HG03095 (cell line): ENCODE results near the gene TWIST2.

Experiments used
- ATAC-seq: cut with Tn5 transposase; IDR thresholded peaks from one replicate; pipeline ENCODE4 v1.9.1; 2021; ENCODE audit warnings: moderate library complexity; ENCODE audit not compliant: unreplicated experiment

The TWIST2 gene

DNA sequence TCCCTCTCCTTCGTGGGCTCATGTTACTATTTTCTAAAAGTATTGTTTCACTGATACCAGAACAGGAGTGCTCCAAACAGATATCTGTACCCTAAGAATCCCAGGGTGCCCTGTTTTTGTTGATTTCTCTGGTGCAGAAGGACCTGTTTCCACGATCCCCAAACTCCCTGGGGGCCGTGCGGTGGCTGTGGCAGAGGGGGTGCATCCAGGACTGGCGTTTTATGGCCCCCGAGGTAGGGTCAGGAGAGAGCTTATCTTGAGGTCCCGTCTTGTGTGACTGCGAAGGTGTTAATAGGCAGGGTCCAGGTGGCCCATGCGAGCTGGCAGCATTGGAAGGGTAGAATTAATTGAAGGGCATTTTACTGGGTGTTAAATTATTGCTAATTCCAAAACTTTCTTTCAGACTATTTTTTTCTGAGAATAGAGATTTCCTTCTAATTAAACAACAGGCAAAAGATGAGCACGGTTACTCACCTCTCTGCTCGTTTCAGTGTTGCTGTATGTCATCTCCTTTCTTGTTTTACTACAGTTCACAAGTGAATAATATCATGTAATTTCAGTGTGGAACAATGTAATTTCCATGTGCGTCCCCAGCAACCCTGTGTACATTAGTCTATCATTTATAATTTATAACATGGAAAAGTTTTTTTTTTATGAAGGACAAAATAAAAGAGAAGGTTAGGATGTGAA is 8.2 kb downstream of the TWIST2 start:
- ATAC-seq: no peak

DNA sequence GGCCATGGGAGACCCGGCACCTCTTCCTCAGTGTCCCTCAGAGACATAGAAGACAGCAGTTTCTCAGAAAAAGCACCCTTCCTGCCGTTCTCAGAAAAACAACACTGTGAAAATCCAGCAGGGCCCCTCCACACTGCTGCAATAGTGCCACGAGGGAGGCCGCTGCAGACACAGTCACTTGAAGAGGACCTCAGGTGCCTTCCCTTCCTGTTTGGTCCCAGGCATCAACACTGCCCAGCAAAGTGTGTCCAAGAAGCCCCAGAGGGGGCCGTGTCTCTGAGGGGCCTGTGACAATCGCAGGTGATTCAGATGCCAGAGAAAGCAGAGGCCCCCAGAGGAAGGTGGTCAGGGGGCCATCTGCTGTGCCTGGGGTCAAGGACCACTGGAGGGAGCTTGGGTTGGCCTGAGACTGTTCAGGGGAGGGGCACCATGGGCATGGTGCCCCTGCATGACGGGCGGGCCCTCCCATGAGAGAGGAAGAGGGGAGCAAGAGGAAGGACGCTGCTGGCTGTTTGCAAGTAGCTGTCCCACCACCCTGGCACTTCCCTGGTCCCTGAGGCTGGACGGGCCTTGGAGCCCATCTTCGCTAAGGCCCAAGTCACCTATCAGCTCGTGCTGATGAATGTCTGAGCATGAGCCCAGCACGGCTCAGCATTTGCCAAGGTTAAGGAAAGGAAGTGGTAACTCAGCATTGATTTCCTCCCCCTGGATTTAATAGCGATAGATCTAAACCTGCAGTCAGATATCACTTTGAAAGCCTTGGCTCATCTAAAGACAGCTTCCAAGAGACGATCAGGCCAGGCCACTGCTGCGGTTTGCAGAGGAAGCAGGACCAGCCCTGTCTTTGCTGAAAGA is 9.1 kb downstream of the TWIST2 start:
- no peak for ATAC-seq

DNA sequence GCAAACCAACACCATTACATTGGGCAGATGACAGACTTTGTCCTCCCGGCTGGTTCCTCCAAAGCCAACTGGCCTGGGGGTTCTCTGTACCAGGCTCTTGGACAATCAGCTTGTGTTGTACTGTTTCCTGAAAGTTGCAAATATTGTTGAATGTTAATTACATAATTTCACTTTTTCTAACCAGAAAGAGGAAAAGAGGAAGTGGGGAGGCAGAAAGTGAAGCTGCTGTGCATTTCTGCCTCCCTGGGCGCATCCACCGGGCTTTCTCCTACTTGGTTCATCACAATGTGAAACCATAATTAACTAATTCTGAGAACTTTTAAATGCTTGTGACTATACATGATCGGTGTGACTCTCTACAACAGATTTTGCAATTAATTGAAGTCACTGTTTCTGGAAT is 10.1 kb downstream of the TWIST2 start:
- ATAC-seq: no peak

DNA sequence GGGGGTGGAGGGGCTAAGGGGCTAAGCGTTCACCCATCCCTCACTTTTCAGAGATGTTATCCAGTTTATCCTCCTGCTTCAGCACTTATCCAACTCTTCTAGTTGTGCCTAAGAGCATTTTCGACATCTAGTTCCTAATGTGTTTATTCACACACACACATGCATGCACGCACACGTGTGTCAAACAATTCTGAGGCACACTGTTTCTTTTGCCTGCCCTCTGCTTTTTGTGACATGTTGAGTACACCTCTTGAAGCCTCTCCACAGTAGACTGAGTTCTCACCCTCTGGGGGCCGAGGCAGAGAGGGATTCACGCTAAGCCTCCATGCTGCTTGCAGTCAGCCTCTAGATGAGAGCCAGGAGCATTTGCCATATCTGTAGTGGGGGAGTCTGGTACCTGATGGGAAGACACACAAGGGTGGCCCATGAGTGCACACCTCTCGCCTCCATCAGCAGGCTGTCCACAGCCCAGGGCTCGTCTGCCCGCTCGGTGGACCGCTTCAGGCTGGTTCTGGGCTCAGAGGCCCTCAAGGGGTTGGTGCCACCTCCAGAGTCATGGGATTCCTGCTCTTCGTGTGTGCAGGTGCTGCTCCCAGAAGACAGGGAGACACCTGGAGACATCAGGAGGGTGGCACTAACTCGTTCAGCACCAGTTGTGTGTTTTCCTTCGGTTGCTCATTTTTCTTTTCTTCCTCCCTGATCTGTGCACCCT is 11.9 kb downstream of the TWIST2 start:
- no peak for ATAC-seq

DNA sequence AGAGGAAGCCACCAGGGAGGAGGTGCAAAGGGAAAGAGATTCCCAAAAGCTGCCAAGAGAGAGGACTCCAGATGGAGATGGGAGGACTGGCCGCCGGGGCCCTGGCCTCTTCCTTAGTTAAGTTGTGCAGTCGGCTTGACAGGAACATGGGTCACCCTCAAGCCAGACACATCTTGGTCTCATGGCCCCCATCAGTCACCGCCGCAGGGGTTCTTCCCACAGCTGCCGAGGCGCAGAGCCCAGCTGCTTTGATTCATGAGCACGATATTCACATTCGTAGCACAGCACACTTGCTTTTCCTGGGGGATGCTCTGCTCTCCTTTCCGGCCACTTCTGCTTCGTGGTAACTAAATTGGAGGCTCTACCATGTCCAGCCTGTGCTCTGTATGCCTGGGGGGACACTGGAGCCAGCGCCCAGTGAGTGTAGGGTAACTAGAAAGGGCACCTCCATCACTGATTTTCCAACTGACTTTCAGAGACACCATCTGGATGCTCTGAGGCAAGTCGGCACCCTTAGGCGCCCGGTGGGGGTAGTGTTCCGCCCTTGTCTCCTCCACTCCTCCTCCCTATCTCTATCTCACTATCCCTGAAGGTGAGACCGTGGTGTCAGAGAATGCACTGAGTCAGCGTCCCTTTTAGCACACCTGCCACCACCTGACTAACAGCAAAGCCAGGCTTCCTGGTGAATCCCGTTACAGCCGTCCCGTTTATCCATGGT is 13.3 kb downstream of the TWIST2 start:
- ATAC-seq: no peak

DNA sequence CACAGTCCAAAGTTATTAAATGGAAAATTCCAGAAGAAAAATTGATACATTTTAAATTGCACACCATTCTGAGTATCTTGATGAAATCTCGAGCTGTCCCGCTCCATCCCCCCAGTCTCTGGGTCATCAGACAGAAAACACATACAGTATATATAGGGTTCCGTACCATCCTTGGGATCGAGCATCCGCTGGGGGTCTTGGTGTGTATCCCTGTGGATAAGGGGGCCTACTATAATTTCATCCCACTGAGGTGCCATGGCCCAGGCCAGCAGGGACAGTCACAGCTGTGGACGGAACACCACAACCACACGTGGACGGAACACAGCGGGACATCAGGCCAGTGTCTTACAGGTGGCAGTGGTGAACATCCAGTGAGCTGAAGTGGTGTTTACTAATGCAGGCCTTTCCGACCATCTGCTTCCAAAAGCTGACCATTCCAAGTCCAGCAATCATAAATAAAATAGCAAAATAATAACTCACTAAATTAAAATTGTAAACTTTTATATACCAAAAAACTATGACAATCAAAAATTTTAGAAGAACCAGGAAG is 14.0 kb downstream of the TWIST2 start:
- no peak for ATAC-seq

DNA sequence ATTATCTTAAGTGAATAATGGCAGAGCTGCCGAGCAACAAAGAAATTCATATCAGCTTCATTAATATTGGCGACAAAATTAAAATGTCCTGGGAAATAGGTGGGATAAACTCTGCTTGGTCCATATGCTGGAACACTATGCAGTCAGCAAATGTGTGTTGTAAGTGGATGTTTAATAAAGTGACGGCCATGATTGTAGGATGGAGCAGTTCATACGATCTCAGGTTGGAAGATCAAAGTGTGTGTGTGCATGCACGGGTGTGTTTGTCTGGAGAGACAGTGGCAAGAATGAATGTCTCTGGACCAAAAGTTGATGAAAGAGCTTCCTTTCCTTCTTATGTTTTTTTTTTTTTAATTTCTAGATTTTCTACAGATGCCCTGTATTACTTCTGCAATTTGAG is 14.8 kb downstream of the TWIST2 start:
- ATAC-seq: no peak

DNA sequence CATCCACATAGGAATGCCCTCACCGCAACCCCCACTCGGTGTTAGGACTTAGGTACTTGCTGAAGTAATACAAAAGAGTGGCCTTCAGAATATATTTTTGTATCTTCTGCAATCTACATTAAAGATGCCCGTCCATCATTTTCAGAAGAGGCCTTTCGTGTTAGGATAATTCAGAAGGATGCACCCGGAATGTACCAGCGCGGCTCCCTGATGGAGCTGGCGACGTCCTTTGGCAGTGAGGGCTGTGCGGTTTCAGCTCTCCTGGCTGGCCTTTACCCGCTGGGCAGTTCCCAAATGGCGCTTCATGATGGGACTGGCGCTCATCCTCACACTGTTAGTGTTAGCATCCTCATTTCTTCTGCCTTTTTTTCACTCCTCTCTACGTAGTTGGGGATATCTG is 15.3 kb downstream of the TWIST2 start:
- ATAC-seq: no peak

DNA sequence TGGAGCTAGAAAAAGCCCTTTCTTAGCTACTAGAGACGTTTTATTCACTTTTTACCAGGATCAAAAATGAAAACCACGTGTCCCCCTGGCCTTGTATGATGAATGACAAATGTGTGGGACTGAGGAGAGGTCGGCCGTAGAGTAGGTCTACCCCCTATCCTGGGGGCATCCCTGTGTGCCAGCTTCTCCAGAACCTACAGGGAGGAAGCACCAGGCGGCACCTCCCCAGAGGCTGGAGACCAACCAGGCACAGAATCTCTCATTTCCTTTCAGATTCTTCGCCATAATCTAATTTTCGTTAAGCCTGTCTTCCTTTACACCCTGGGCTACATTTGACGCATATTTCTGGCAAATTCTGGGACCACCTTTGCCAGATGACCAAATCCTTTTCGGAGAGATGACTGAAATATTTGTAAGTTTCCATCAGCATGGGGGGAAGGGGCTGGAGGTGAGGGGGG is 15.9 kb downstream of the TWIST2 start:
- no peak for ATAC-seq

DNA sequence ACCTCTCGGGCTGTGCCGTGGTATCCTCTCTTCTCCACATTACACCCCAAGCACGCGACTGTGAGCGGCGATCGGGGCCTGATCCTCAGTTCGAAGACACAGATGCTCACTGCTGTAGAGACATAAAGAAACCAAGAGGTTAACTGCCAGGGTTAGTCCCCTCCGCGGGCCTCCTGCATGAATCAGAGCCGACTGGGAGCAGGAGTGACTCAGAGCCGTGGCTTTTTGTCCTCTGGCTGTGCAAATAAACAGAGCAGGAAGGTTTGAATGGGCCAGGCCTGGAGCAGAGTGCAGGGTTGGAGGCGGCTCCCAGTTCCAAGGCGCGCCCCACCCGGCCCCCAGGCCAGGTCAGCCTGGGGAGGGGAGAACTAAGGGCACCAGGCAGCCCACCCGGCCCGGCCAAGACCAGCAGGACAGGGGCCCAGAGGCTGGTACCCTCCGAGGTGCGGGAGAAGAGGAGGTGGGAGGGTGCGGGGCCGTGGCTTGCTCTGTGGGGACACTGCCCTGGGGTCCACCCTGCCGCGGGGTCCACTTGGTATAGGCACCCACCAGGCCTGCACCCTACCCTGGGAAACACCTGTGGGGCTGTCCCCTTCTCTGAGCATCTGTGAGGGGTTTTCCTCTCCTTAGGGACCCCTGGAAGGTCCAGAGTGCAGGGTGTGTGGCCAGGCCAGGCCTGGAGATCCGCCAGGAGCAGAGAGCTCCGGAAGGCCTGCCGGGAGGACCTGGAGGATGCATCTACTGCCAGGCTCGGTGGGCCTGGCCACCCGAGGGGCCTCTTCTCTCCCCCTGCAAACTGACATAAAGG is 16.5 kb downstream of the TWIST2 start:
- ATAC-seq: no peak

DNA sequence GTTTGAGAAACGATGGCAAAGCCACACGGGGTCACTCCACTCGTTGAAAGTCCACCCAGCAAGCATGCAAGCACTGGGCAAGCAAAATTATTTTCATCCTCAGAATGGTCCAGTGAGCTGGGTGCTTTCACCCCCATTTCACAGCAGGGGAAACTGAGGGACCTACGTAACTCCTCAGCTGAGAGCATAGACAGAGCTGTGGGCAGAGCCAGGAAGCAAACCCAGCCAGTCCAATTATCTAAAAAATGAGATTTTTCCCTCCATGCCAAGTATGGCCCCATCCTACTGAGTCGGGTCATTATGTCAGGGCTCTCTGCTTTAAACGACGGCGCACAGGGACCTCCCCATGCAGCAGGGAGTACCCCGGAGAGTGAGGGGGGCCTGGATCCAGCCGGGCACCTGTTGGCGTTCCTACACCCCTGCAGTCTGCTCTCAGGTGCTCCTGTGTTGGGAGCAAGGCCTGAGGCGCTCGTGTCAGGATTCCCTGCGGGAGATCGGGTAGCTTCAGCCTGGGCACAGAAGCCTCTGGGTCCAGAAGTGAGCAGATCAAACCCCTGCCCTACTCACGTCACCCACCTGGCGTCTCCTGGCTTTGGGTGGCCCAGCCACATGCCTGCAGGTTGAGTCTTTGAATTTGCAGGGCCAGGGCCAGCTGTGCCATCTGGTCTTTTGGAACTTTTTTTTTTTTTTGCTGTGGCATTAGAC is 17.3 kb downstream of the TWIST2 start:
- no peak for ATAC-seq

DNA sequence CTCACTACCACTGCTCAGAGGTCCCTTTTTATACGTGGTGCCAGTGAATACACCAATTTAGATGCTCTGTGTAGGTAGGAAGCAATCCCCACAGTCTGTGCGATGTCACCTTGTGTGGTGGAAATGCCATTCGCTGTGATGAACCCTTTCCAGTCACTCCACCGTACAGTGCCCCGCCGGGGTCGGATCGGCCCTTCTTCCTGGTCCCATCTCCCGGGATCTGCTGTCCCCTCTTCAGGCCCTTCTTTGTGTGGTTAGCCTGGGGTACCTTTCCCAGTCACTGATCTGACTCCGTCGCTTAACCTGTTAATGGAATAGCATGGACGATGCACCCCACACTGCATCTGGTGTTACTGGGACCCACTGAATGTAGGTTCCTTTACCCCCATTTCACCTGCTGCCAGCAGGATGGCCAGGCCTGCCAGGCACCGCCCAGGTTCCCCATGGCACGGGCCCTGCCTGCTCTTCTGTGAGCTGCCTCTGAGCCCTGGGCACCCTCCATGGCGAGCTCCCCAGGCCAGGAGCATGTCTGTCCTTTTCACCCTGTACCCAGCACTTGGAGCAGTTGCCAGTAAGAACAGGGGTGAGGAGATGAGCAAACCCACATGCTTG is 18.0 kb downstream of the TWIST2 start:
- no peak for ATAC-seq

DNA sequence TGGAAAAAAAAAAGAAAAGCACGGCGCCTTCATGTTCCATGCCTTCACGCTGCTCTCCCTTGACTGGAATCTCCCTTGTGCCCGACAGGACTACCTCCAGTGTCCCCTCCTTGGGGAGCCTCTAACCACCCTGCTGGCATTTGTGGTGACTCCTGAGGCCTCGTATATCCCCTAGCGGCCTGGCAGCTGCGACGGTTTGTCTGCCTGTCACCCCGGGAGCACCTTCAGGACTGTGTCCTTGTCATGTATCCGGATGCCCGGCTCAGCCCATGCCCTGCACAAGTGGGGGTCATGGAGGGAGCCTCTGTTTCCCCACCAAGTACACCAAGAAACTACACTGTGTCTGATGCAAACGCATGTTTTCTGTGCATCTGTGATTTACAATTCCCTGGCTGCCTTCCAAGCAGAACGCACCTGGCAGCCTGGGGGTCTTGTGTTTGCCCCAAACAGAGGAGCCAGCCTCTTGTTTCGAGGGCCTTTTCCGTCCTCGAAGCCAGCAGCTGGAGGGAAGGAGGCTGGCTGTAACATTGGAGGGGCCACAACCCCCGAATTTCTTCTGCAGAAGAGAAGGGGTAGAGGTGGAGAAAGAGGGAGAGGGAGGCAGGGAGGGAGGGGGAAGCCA is 18.9 kb downstream of the TWIST2 start:
- ATAC-seq: no peak

DNA sequence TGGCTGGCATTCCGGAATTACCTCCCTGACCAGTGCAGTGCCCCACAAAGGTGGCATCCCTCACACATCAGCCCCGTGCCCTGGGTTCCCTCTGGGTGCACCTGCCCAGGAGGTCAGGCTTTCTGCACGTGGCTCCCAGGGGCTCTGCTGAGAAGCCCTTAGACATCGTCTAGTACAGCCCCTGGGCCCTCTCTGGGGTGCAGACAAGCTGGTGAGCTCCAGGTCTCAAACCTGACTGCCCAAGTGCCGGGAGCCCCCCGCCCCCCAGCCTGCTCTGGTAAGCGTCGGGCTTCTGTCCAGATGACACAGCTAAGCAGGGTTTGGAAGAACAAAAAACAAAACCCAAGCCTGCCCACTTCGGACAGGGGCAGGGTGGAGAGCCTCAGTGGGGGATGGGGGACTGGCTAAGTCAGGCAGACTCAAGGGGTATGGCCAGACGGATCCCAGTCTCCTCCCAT is 20.2 kb downstream of the TWIST2 start:
- ATAC-seq: no peak

DNA sequence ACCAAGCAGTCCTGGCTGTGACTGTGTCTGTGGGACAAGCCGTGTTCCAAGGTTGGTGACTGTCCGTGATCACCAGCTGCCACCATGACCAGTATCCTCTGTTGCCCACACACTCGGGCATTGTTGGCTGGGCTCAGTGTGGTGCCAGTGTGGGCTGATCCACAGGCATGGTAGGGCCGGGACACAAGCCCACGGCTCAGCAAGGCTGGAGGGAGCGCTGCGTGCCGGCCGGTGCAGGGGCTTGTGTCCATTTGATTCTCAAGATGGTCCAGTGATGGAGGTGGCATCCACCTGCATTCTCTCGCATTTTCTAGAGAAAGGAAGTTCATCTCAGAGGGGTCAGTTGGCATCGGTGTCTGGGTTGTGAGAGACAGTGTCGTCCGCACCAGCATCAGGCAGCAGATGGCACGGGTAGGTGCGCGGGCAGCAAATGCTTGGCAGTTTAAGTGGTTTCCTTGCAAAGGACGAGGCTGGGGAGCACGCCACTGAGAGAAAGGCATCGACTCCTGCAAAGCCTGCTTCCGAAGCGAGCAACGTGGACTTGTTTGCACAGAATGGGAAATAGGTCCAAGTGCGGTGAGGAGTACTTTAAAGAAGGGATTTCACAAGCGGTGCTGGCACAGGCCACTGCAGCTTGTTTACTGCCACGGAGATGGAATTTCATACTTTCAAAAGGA is 20.9 kb downstream of the TWIST2 start:
- ATAC-seq: no peak

DNA sequence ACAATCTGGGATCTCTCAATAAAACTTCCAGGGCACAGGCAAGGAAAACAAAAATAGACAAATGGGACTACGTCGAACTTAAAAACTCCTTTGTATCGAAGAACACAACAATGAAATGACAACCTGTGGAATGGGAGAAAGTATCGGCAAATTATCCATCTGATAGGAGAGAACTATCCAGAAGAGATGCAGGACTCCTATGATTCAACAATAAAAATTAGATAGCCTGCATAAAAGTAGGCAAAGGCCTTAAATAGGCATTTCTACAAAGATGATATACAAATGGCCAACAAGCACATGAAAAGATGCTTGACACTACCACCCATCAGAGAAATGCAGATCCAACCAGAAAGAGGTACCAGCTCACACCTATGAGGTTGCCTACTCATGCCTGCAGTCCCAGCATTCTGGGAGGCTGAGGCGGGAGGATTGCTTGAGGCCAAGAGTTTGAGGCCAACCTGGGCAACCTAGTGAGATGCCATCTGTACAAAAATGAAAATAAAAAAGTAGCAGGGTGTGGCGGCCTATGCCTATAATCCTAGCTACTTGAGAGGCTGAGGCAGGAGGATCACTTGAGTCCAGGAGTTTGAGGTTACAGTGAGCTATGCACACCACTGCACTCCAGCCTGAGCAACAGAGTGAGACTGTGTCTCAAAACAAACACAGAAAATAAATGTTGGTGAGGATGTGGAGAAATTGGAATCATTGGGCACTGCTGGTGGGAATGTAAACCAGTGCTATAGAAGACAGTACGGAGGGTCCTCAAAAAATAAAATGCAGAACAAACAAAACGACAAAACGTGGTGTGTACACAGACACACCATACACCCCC is 21.6 kb downstream of the TWIST2 start:
- no peak for ATAC-seq

DNA sequence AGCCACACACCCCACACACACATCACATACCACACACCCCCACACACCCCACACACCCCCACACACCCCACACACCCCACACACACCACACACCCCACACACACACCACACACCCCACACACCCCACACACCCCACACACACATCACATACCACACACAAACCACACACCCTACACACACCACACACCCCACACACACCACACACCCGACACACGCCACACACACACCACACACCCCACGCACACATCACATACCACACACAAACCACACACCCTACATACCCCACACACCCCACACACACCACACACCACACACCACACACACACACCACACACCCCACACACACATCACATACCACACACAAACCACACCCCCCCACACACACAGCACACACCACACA is 22.4 kb downstream of the TWIST2 start:
- no peak for ATAC-seq
